ENCODE measurements around the gene HIRIP3.

DNA sequence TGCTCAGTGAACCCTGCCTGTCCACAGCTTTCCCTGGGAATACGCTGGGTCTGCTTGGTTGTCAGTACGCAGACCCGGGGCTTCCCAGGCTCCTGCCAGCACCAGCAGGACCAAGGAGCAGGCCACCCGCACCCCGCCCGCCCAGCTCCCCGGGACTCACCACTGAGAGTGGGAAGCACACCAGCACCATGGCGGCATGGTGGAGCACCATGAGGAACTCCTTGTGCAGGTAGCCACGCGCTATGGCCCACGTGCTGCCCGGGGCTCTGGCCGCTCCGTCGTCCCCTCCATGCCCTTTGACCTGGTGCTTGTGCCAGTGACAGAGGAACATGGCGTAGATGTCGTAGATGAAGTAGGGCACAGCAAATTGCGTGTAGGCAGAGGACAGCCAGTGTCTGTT is 31.0 kb upstream of the HIRIP3 start:
- TF ChIP-seq CTCF (IDR thresholded peaks at IDR 0.05) (no peak), POLR2A (IDR thresholded peaks at IDR 0.05; ENCODE audit: low read length) (no peak), CHD2 (IDR thresholded peaks at IDR 0.05; ENCODE audit: low read length, partially characterized antibody) (no peak)
